Small intestine (tissue), 7 donors: ENCODE results near the gene SVOPL. TPM values are rescaled to one million over a fixed set of nuclear protein-coding genes. Genes with fewer than 3 reads are reported as not detected.

ENCODE experiments used
- DNase-seq, 2 donors: peaks; one replicate each; pipeline versions ENCODE4 v3.0.0 to v3.0.0-alpha.2; 2013
- FAIRE-seq: peaks from 2 replicates; lab custom pipeline; 2012; peaks lifted over from hg19 to GRCh38; lab: Jason Lieb, UNC
- H3K27ac ChIP-seq, 3 donors: one replicate each; pipeline ENCODE4 v1.5.1; 2013; ENCODE audit warnings: low read length in 2 of 3, mild to moderate bottlenecking in 2 of 3, control low read depth in 1 of 3, inconsistent platforms in 1 of 3, low read depth in 1 of 3, moderate library complexity in 1 of 3
- H3K27me3 ChIP-seq, 3 donors: one replicate each; pipeline ENCODE4 v1.6.1; 2013; ENCODE audit warnings: low read length in 3 of 3, inconsistent platforms in 1 of 3; ENCODE audit not compliant: control insufficient read depth in 3 of 3, insufficient read depth in 3 of 3
- H3K36me3 ChIP-seq, 3 donors: one replicate each; pipeline ENCODE4 v1.6.1; 2013; ENCODE audit warnings: low read length in 3 of 3, inconsistent platforms in 1 of 3, low read depth in 1 of 3, mild to moderate bottlenecking in 1 of 3, moderate library complexity in 1 of 3; ENCODE audit not compliant: control insufficient read depth in 3 of 3, insufficient read depth in 2 of 3
- H3K4me1 ChIP-seq, 3 donors: one replicate each; pipeline ENCODE4 v1.6.1; 2013; ENCODE audit warnings: low read length in 2 of 3, inconsistent platforms in 1 of 3, low read depth in 1 of 3, mild to moderate bottlenecking in 1 of 3, moderate library complexity in 1 of 3; ENCODE audit not compliant: control insufficient read depth in 3 of 3, insufficient read depth in 2 of 3
- H3K4me3 ChIP-seq, 3 donors: one replicate each; pipeline ENCODE4 v1.5.1; 2013; ENCODE audit warnings: low read length in 3 of 3, control low read depth in 1 of 3, inconsistent platforms in 1 of 3, low read depth in 1 of 3, mild to moderate bottlenecking in 1 of 3, moderate library complexity in 1 of 3
- H3K9me3 ChIP-seq, 2 donors: one replicate each; pipeline ENCODE4 v1.6.1; 2013; ENCODE audit warnings: low read depth in 1 of 2, low read length in 1 of 2; ENCODE audit not compliant: control insufficient read depth in 2 of 2, insufficient read depth in 1 of 2
- WGBS, 3 donors: extraction: QIAGEN DNeasy Blood & Tissue Kit; methylation state at CpG; one replicate each; pipeline ENCODE4 v1.1.7; 2013; 5-methylcytosine and 5-hydroxymethylcytosine counted together
- polyA plus RNA-seq, 4 donors: library from polyadenylated mRNA; stranded (reverse) in 3 of 4; unstranded in 1 of 4; fragments of 200-250 nt in 3 of 4; fragments of 120-200 nt in 1 of 4; gene quantifications; one replicate each; pipeline versions ENCODE4 v1.2.1 to v1.2.3, GENCODE V29; 2013
- donor health status: healthy with polysubstance abuse.
- donor health status: control.
- donor health status: control.
- donor health status: Bipolar disorder and iron deficiency.
- donor health status: healthy.

SVOPL gene
- polyA plus RNA-seq, 4 donors = 0.10 to 7.6 TPM; not detected in 2

DNA sequence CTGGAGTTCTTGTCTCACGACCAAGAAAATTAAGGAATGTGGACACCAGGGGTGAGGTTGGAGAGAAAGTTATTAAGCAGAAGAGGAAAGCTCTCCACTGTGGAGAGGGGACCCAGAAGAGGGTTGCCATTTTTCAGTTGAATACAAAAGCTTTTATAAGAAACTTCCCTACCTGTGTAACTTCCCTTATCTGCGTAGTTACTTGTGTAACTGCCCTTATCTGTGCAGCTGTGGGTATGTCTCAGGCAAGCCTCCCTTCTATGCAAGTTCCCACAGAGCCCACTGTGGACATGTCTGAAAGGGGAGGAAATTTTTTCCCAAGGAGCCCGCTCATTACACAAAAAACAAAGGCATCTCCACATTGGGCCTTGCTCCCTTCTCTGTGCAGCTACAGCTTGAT is 94.9 kb downstream of the SVOPL start:
- H3K4me3 ChIP-seq = no peak overlapping the region
- no peak for FAIRE-seq
- H3K27ac ChIP-seq = no peak overlapping the region
- peaks cover 0 to 15% of the 10 kb centered on the region in 2 donors for H3K9me3 ChIP-seq
- WGBS, 3 donors = 86 to 95% (median 93%) methylated on average over 3 of the region's 3 CpGs
- H3K36me3 ChIP-seq = no peaks in the 10 kb centered on the region
- peaks cover 0 to 18% (median 0%) of the 10 kb centered on the region in 3 donors for H3K4me1 ChIP-seq
- peak in 1 of 2 donors; percentile 9 for DNase-seq
- H3K27me3 ChIP-seq = no peaks in the 10 kb centered on the region

DNA sequence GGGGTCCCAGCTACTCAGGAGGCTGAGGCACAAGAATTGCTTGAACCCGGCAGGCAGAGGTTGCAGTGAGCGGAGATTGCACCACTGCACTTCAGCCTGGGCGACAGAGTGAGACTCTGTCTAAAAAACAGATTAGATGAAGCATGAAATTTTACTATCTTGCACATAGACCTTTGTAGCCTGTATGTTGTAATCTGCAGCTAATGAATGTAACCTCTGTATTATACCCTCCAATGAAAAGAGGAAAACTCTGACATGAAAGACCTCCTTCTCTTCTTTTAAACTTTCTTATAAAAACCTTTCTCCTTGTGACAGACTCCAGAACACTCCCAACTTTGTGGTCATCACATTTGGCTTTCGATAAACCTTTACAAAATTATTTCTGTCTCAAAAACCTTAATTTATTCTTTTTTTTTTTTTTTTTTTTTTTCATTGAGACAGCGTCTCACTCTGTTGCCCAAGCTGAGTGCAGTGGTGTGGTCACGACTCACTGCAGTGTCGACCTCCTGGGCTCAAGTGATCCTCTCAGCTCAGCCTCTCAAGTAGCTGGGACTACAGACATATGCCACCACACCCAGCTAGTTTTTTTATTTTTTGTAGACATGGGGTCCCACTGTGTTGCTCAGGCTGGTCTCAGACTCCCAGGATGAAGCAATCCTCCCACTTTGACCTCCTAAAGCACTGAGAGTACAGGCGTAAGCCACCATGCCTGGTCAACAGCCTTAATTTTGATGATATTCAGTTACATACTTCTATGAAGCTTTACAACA is 97.4 kb downstream of the SVOPL start:
- Histone ChIP-seq H3K9me3 (peaks cover 0 to 15% of the 10 kb centered on the region in 2 donors), H3K36me3 (no peaks in the 10 kb centered on the region), H3K4me3 (no peak overlapping the region), H3K27me3 (no peaks in the 10 kb centered on the region), H3K27ac (peak overlapping the region in 1 of 3 donors; percentile 88), H3K4me1 (peaks cover 0 to 10% (median 0%) of the 10 kb centered on the region in 3 donors)
- WGBS, 3 donors = 50 to 73% (median 60%) methylated on average over 8 of the region's 8 CpGs
- DNase-seq (peak in 1 of 2 donors; percentile 77), FAIRE-seq (no peak)

DNA sequence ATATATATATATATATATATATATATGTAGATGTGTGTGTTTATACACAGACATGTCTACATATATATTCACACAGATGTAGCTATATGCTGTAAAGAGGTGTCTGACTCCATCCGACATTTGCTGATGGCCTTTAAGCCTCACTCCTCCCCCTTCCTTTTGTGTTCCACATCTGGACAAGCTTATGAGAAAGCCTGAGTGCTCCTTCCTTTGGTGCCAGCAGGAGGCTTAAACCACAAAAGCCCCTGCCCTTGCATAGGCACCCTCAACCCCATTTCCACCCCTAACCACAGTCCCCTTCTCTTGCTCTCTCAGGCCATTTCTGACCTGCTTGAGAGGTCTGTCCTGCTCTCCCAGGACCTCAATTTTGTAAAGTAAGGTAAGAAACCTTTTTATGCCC is 98.7 kb downstream of the SVOPL start:
- H3K36me3 ChIP-seq = no peaks in the 10 kb centered on the region
- peaks cover 0 to 10% (median 0%) of the 10 kb centered on the region in 3 donors for H3K4me1 ChIP-seq
- no peak for DNase-seq
- H3K9me3 ChIP-seq = peaks cover 0 to 15% of the 10 kb centered on the region in 2 donors
- FAIRE-seq = no peak
- H3K4me3 ChIP-seq = no peak overlapping the region
- WGBS, 3 donors = 56 to 93% (median 86%) methylated on average over 1 of the region's 1 CpG
- H3K27ac ChIP-seq = peak overlapping the region in 1 of 3 donors; percentile 88
- H3K27me3 ChIP-seq = no peaks in the 10 kb centered on the region

DNA sequence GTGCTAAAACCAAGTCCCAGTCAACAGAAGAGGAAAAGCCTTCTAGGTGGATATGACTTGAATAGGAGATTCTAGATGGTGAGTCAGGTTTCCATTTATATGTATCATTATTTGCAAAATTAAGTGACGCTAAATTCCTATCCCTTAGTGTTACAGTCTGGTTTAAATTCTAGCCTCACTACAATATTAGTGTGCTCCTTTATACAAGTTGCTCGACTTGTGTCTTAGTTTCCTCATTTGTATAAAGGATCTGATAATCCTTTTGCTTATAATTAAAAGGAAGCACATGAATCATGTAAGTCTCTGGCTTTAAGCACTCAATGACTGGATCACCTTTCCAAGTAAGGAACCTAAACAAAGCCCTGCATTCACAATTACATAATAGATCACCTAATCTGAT is 105.7 kb downstream of the SVOPL start:
- Histone ChIP-seq H3K27ac (no peak overlapping the region), H3K36me3 (no peaks in the 10 kb centered on the region), H3K4me3 (no peak overlapping the region), H3K27me3 (no peaks in the 10 kb centered on the region), H3K9me3 (no peaks in the 10 kb centered on the region), H3K4me1 (no peaks in the 10 kb centered on the region)
- no peak for DNase-seq
- FAIRE-seq = no peak
- 79 to 92% (median 81%) methylated on average over 2 of the region's 2 CpGs for WGBS, 3 donors

DNA sequence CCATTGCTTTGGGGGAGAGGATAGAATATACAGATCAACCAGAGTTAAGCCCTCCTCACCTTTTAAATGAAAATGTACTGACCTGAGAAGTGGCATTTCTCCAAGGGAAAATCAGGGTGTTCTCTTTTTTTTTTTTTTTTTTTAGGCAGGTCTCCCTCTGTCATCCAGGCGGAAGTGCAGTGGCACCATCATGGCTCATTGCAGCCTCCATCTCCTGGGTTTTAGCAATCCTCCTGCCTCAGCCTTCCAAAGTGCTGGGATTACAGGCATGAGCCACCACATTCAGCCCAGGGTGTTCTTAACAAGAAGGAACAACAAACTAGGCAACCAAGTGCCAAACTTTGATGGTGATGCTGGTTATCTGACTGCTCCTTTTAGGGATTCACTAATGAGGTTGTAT is 111.0 kb downstream of the SVOPL start:
- Histone ChIP-seq H3K27me3 (no peaks in the 10 kb centered on the region), H3K9me3 (no peaks in the 10 kb centered on the region), H3K27ac (no peak overlapping the region), H3K4me3 (no peak overlapping the region), H3K4me1 (no peaks in the 10 kb centered on the region), H3K36me3 (peaks cover 0 to 9% (median 2%) of the 10 kb centered on the region in 3 donors)
- WGBS, 3 donors = 92 to 100% (median 96%) methylated on average over 1 of the region's 1 CpG
- FAIRE-seq (no peak), DNase-seq (no peak)

DNA sequence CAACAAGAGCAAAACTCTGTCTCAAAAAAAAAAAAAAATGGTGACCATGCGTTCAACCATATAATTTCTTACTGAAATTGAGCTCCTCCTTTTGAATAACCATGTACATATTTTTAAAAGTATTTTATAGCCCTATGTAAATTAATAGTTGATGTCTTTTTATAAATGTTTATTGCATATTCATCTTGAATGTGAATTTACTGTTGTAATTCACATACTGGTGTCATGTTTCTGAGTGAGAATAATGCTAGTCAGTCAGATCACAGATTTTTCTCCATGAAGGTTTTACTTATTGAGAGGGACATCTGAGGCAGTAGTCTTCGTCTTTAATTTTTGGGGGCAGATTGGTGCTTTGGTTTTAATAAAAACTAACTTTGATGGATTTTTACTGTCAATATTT is 112.2 kb downstream of the SVOPL start:
- FAIRE-seq = no peak
- H3K9me3 ChIP-seq = no peaks in the 10 kb centered on the region
- no peak for DNase-seq
- H3K27me3 ChIP-seq = no peaks in the 10 kb centered on the region
- H3K36me3 ChIP-seq = peaks cover 0 to 9% (median 2%) of the 10 kb centered on the region in 3 donors
- H3K4me3 ChIP-seq = no peak overlapping the region
- H3K27ac ChIP-seq = no peak overlapping the region
- H3K4me1 ChIP-seq = no peaks in the 10 kb centered on the region
- 92 to 100% (median 96%) methylated on average over 2 of the region's 2 CpGs for WGBS, 3 donors

DNA sequence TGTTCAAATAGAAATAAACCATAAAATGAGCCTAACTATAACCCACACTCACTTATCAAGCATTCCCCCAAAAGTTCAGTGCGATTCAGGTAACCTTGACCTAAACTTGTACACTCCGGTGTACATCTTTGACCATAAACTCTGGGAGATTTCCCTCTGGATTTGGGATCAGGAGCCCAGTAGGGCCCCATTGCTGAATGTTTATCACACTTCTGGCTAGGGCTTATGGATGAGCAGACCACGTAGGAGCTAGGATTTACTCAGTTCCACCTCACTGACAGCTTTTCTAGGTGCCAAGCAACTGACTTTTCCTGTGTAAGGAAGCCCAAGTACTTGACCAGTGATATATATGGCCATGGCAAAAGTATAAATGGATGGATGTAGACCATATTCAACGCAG is 113.7 kb downstream of the SVOPL start:
- Histone ChIP-seq H3K27me3 (no peaks in the 10 kb centered on the region), H3K27ac (no peak overlapping the region), H3K9me3 (no peaks in the 10 kb centered on the region), H3K36me3 (peaks cover 2 to 14% (median 3%) of the 10 kb centered on the region in 3 donors), H3K4me3 (no peak overlapping the region), H3K4me1 (no peaks in the 10 kb centered on the region)
- WGBS, 3 donors = 95 to 98% (median 98%) methylated on average over 4 of the region's 4 CpGs
- FAIRE-seq (no peak), DNase-seq (no peak)

DNA sequence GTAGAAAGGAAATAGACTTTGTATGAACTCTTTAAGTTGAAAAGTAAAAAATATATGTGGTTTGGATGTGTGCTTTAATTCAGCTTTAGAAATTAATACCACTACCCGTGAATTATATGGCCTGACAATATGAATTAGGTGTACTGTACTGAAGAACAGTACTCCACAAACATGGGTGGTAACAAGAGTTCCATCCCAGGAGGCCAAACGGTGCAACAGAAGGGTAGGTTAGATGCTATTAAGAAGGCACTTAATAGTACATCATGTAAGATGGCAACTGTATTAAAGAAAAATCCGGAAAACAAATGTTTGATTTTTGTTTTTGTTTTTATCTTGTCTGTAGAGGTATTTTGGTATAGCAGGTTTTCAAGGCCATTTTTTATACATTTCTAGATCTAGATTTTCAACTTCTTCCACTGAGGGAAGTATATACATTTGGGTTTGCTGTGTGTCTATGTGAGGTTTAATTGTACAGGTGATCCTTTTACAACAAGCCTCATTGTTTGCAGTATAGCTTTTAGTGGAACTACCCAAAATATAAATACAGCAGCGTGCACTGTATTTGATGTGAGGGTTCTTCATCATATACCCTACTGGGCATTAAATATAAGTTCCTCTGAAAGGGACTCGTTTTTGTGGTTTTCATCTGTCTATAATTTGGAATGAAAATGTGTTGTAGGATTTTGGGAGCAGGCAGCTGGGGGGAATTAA is 115.7 kb downstream of the SVOPL start:
- no peak for FAIRE-seq

More for the DNA sequence above, 115.7 kb downstream of the SVOPL start:
- WGBS, 3 donors = 83 to 92% (median 89%) methylated on average over 5 of the region's 5 CpGs
- DNase-seq = no peak
- no peaks in the 10 kb centered on the region for H3K27me3 ChIP-seq
- peaks cover 2 to 20% (median 4%) of the 10 kb centered on the region in 3 donors for H3K36me3 ChIP-seq
- H3K4me1 ChIP-seq = no peaks in the 10 kb centered on the region
- H3K27ac ChIP-seq = no peak overlapping the region
- H3K9me3 ChIP-seq = no peaks in the 10 kb centered on the region
- no peak overlapping the region for H3K4me3 ChIP-seq
